ENCODE measurements around the gene PSMF1.

Gene PSMF1

GRCh38 chr20:1150968-1151367, 32.6 kb downstream of the PSMF1 start:
- no peak for TF ChIP-seq CTCF (IDR thresholded peaks at IDR 0.05; ENCODE audit: low read depth, low read length)
- DNase-seq (ENCODE audit: extremely low read depth, low read depth) = no peak

- TF ChIP-seq CTCF (IDR thresholded peaks at IDR 0.05; ENCODE audit: low read depth, low read length) = no peak
- no peak for DNase-seq (ENCODE audit: extremely low read depth, low read depth)
These were observed 35.8 kb downstream of the PSMF1 start for GRCh38 chr20:1154226-1154625.

DNA sequence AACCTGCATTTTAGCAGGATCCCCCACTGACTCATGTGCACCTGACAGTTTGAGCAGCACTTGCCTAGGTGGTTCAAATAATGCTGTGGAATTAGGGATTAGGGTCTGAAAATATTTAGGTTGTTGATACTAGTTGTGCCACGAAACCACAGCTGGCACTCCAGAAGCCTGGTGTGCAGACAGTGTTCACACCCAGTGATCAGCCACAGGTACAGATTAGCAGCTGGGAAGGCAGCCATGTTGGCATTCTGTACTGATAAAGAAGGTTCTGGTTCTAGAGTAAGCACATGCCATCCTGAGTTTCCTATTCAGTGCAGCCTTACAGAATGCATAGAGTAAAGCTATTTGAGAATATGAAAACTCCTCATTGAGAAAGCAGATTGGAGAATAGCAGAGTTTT, 36.3 kb downstream of the PSMF1 start:
- no peak for DNase-seq (ENCODE audit: extremely low read depth, low read depth)
- TF ChIP-seq CTCF (IDR thresholded peaks at IDR 0.05; ENCODE audit: low read depth, low read length) = no peak

GRCh38 chr20:1155342-1155741, 36.9 kb downstream of the PSMF1 start:
- TF ChIP-seq CTCF (IDR thresholded peaks at IDR 0.05; ENCODE audit: low read depth, low read length) = no peak

GRCh38 chr20:1160496-1160895, 42.1 kb downstream of the PSMF1 start:
- DNase-seq (ENCODE audit: extremely low read depth, low read depth) = no peak
- no peak for TF ChIP-seq CTCF (IDR thresholded peaks at IDR 0.05; ENCODE audit: low read depth, low read length)

More at GRCh38 chr20:1155342-1155741, 36.9 kb downstream of the PSMF1 start:
- DNase-seq (ENCODE audit: extremely low read depth, low read depth) = no peak

- no peak for DNase-seq (ENCODE audit: extremely low read depth, low read depth)
- no peak for TF ChIP-seq CTCF (IDR thresholded peaks at IDR 0.05; ENCODE audit: low read depth, low read length)
These were observed 42.6 kb downstream of the PSMF1 start for GRCh38 chr20:1160991-1161390.

DNA sequence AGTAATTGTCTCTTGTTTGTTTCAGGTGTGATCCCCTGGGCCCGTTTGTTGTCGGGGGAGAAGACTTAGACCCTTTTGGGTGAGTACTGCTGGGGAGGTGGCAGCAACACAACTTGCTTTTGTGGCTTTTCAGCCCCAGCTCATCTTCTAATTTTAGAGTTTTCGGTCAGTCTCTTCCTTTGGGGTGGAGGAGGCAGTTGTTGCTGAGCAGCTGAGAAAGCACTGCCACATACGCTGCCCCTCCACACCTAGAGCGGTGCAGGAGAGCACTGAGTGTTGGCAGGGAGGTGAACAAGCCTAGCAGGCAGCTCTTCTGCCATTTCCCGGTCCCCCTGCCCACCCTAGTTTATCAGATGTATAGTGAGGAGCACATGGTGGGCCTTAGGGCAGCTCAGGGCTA, 44.7 kb downstream of the PSMF1 start:
- no peak for DNase-seq (ENCODE audit: extremely low read depth, low read depth)
- TF ChIP-seq CTCF (IDR thresholded peaks at IDR 0.05; ENCODE audit: low read depth, low read length) = no peak
